Neural cell (in vitro differentiated cells): ENCODE data around the gene DOCK2. TPM values are rescaled to one million over a fixed set of nuclear protein-coding genes. Genes with fewer than 3 reads are reported as not detected.

Experiments used
- H2AFZ ChIP-seq: fragments of 200-600, 300-800 bp; sonication (generic), shearing (Covaris generic); 2 replicates; pipeline ENCODE4 v1.6.0; 2014; ENCODE audit warnings: low read depth, mild to moderate bottlenecking, antibody characterized with exemption, low read length, moderate library complexity
- H3F3A ChIP-seq: fragments of 200-600 bp; shearing (Covaris generic); 2 replicates; pipeline ENCODE4 v1.6.1; 2016; ENCODE audit warnings: mild to moderate bottlenecking, moderate library complexity, mixed read lengths, antibody characterized with exemption, low read length; ENCODE audit not compliant: insufficient read depth, poor library complexity, severe bottlenecking
- H3K27ac ChIP-seq: fragments of 200-600, 300-800 bp; sonication (generic), shearing (Covaris generic); 2 replicates; pipeline ENCODE4 v1.5.1; 2014; ENCODE audit warnings: mild to moderate bottlenecking, low read length, moderate library complexity
- H3K27me3 ChIP-seq: fragments of 300-800, 200-600 bp; sonication (generic), shearing (Covaris generic); 2 replicates; pipeline ENCODE4 v1.6.0; 2014; ENCODE audit warnings: mild to moderate bottlenecking, low read depth, low read length, moderate library complexity; ENCODE audit not compliant: insufficient read depth
- H3K36me3 ChIP-seq: fragments of 300-800, 200-600 bp; sonication (generic), shearing (Covaris generic); 2 replicates; pipeline ENCODE4 v1.5.1; 2014; ENCODE audit warnings: mild to moderate bottlenecking, antibody characterized with exemption, low read length, moderate library complexity; ENCODE audit not compliant: insufficient read depth
- H3K4me2 ChIP-seq: fragments of 300-800, 200-600 bp; sonication (generic), shearing (Covaris generic); 2 replicates; pipeline ENCODE4 v1.6.0; 2014; ENCODE audit warnings: mild to moderate bottlenecking, low read length
- H3K4me3 ChIP-seq: fragments of 300-800, 200-600 bp; sonication (generic), shearing (Covaris generic); 2 replicates; pipeline ENCODE4 v1.5.1; 2014; ENCODE audit warnings: mild to moderate bottlenecking, low read length, moderate library complexity
- H3K79me2 ChIP-seq: fragments of 200-600 bp; shearing (Covaris generic); replicated peaks from 2 replicates; pipeline ENCODE4 v1.6.0; 2014; ENCODE audit warnings: mild to moderate bottlenecking, low read length, moderate library complexity; ENCODE audit not compliant: insufficient read depth
- H3K9ac ChIP-seq: fragments of 300-800, 200-600 bp; sonication (generic), shearing (Covaris generic); 2 replicates; pipeline ENCODE4 v1.6.1; 2016; ENCODE audit warnings: mild to moderate bottlenecking, low read length, mixed read lengths
- H3K9me2 ChIP-seq: fragments of 200-600 bp; shearing (Covaris generic); 2 replicates; pipeline ENCODE4 v1.6.1; 2016; ENCODE audit warnings: mild to moderate bottlenecking, low read length, mixed read lengths; ENCODE audit not compliant: insufficient read depth
- H3K9me3 ChIP-seq: fragments of 200-600, 300-800 bp; sonication (generic), shearing (Covaris generic); 2 replicates; pipeline ENCODE4 v1.6.1; 2016; ENCODE audit warnings: mild to moderate bottlenecking, mixed run types, low read length, moderate library complexity, mixed read lengths
- H4K20me1 ChIP-seq: fragments of 200-600 bp; shearing (Covaris generic); 2 replicates; pipeline ENCODE4 v1.6.1; 2016; ENCODE audit warnings: mild to moderate bottlenecking, mixed run types; ENCODE audit not compliant: insufficient read depth
- EP300 ChIP-seq: fragments of 450-650 bp; conservative IDR thresholded peaks from 2 replicates; pipeline ENCODE4 v1.6.1; 2014; ENCODE audit warnings: antibody characterized with exemption, mild to moderate bottlenecking, moderate library complexity; ENCODE audit not compliant: poor library complexity, severe bottlenecking
- EZH2 ChIP-seq: fragments of 200-600, 300-800 bp; shearing (Covaris generic), sonication (generic); IDR thresholded peaks from 2 replicates; pipeline ENCODE4 v1.6.1; 2014; ENCODE audit warnings: antibody characterized with exemption, low read length, borderline replicate concordance, mild to moderate bottlenecking; ENCODE audit not compliant: insufficient read depth, poor library complexity, severe bottlenecking
- MXI1 ChIP-seq: fragments of 450-650 bp; conservative IDR thresholded peaks from 2 replicates; pipeline ENCODE4 v1.6.1; 2014; ENCODE audit warnings: antibody characterized with exemption, mild to moderate bottlenecking; ENCODE audit not compliant: poor library complexity, severe bottlenecking
- POLR2AphosphoS5 ChIP-seq: IDR thresholded peaks from 2 replicates; pipeline ENCODE4 v1.6.1; 2012
- RAD21 ChIP-seq: fragments of 450-650 bp; conservative IDR thresholded peaks from 2 replicates; pipeline ENCODE4 v1.6.1; 2014; ENCODE audit warnings: antibody characterized with exemption, mild to moderate bottlenecking, moderate library complexity
- SMC3 ChIP-seq: fragments of 450-650 bp; conservative IDR thresholded peaks from 2 replicates; pipeline ENCODE4 v1.6.1; 2014; ENCODE audit warnings: antibody characterized with exemption, mild to moderate bottlenecking, moderate library complexity; ENCODE audit not compliant: poor library complexity
- TAF1 ChIP-seq: IDR thresholded peaks from 2 replicates; pipeline ENCODE4 v1.6.1; 2012; ENCODE audit warnings: low read depth
- polyA plus RNA-seq: library from polyadenylated mRNA; depleted of rRNA; stranded (reverse); fragments of >200 nt; gene quantifications from 2 replicates; pipeline ENCODE4 v1.2.3, GENCODE V29; 2014
- TF ChIP-seq, protein P1 (sequence below): IDR thresholded peaks from 2 replicates; pipeline ENCODE4 v1.6.1; 2012; ENCODE audit warnings: borderline replicate concordance
- TF ChIP-seq, protein P2 (sequence below): fragments of 450-650 bp; IDR thresholded peaks from 2 replicates; pipeline ENCODE4 v1.5.1; 2014; ENCODE audit warnings: antibody characterized with exemption, mild to moderate bottlenecking, moderate library complexity; ENCODE audit not compliant: poor library complexity, severe bottlenecking

Gene DOCK2
- polyA plus RNA-seq, 1 donor from 2014 or later = 0.15 TPM

DNA sequence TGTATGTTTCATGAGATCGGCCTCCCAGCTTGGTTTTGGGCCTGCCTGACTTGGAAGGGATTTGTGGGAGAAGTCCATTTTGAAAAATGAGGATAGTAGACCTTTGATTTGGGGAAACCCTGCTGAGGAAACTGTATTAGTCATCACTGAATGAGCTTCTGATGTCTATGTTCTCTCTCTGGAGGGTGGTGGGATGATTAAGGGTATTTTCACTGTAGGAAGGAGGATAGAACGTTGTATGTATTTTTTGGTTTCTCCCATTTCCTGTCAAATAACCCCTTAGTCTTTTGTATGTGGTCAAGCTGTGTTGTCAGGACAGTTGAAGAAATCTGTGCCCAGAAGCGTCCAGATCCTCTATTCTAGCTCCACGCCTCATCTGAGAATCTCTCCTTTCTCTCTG lies 191.3 kb downstream of the DOCK2 start:
- Histone ChIP-seq H3F3A (no peaks in the 10 kb centered on the region), H3K9me2 (no peaks in the 10 kb centered on the region), H2AFZ (no peak overlapping the region), H3K27me3 (no peaks in the 10 kb centered on the region), H4K20me1 (no peaks in the 10 kb centered on the region), H3K27ac (no peak overlapping the region), H3K36me3 (no peaks in the 10 kb centered on the region), H3K9me3 (no peaks in the 10 kb centered on the region), H3K4me3 (no peak overlapping the region), H3K79me2 (no peaks in the 10 kb centered on the region), H3K4me2 (no peak overlapping the region), H3K9ac (no peak overlapping the region)
- TF ChIP-seq, protein P1, sequence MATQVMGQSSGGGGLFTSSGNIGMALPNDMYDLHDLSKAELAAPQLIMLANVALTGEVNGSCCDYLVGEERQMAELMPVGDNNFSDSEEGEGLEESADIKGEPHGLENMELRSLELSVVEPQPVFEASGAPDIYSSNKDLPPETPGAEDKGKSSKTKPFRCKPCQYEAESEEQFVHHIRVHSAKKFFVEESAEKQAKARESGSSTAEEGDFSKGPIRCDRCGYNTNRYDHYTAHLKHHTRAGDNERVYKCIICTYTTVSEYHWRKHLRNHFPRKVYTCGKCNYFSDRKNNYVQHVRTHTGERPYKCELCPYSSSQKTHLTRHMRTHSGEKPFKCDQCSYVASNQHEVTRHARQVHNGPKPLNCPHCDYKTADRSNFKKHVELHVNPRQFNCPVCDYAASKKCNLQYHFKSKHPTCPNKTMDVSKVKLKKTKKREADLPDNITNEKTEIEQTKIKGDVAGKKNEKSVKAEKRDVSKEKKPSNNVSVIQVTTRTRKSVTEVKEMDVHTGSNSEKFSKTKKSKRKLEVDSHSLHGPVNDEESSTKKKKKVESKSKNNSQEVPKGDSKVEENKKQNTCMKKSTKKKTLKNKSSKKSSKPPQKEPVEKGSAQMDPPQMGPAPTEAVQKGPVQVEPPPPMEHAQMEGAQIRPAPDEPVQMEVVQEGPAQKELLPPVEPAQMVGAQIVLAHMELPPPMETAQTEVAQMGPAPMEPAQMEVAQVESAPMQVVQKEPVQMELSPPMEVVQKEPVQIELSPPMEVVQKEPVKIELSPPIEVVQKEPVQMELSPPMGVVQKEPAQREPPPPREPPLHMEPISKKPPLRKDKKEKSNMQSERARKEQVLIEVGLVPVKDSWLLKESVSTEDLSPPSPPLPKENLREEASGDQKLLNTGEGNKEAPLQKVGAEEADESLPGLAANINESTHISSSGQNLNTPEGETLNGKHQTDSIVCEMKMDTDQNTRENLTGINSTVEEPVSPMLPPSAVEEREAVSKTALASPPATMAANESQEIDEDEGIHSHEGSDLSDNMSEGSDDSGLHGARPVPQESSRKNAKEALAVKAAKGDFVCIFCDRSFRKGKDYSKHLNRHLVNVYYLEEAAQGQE = no peak
- no peak for TF ChIP-seq EP300
- no peak for TF ChIP-seq MXI1
- no peak for TF ChIP-seq RAD21
- TF ChIP-seq SMC3 = no peak
- TF ChIP-seq EZH2 = no peak
- TF ChIP-seq, protein P2, sequence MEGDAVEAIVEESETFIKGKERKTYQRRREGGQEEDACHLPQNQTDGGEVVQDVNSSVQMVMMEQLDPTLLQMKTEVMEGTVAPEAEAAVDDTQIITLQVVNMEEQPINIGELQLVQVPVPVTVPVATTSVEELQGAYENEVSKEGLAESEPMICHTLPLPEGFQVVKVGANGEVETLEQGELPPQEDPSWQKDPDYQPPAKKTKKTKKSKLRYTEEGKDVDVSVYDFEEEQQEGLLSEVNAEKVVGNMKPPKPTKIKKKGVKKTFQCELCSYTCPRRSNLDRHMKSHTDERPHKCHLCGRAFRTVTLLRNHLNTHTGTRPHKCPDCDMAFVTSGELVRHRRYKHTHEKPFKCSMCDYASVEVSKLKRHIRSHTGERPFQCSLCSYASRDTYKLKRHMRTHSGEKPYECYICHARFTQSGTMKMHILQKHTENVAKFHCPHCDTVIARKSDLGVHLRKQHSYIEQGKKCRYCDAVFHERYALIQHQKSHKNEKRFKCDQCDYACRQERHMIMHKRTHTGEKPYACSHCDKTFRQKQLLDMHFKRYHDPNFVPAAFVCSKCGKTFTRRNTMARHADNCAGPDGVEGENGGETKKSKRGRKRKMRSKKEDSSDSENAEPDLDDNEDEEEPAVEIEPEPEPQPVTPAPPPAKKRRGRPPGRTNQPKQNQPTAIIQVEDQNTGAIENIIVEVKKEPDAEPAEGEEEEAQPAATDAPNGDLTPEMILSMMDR = no peak

DNA sequence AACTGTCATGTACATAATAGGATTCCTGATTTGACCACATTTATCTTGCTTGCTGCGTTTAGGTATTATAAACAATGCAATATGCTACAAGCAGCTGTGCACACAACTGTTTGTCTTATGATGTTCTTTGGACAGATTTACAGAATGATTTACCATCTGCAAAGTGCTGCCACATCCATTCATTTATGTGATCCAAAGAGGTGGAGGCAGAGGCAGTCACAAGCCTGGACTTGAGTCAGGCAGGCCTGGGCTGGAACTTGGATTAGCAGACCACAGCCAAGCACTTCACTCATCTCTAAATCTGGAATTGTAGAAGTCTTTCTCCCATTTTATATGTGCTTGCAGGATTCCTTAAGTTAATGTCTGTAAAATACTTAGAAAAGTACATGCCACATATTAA lies 194.3 kb downstream of the DOCK2 start:
- TF ChIP-seq SMC3 (no peak), TAF1 (no peak), MXI1 (no peak), EP300 (no peak), EZH2 (no peak)
- Histone ChIP-seq H3F3A (no peaks in the 10 kb centered on the region), H3K4me2 (no peak overlapping the region), H3K36me3 (no peaks in the 10 kb centered on the region), H3K9me2 (no peaks in the 10 kb centered on the region), H3K9me3 (no peaks in the 10 kb centered on the region), H4K20me1 (no peaks in the 10 kb centered on the region), H3K27me3 (no peaks in the 10 kb centered on the region), H3K27ac (no peak overlapping the region), H3K4me3 (no peak overlapping the region), H3K79me2 (no peaks in the 10 kb centered on the region), H2AFZ (no peak overlapping the region), H3K9ac (no peak overlapping the region)

DNA sequence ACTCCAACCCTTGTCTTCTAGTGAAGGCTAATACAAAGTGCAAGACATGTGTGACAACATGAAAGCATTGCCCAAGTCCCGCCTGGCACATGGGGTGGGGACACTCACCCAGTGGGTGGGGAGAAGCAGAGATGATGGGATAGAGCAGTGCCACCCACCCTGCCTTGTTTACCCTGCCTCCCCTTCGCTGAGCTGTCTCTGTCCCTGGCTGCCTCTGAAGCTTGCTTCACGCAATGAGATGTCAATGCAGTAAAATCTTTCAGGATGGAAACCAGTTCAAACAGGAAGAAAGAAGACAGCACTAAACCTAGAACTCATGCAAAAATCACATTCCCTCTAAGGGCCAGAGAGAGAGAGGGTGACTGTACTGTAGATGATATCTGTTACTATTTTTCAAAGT lies 195.2 kb downstream of the DOCK2 start:
- TF ChIP-seq SMC3 (no peak), EZH2 (no peak), RAD21 (no peak), MXI1 (no peak), POLR2AphosphoS5 (no peak), TAF1 (no peak), EP300 (no peak)
- TF ChIP-seq, protein P1 = no peak
- TF ChIP-seq, protein P2 = no peak
- H4K20me1 ChIP-seq = no peaks in the 10 kb centered on the region
- no peaks in the 10 kb centered on the region for H3K36me3 ChIP-seq
- H3K27ac ChIP-seq = no peak overlapping the region
- H3K27me3 ChIP-seq = no peaks in the 10 kb centered on the region
- H3K9me2 ChIP-seq = no peaks in the 10 kb centered on the region
- no peak overlapping the region for H3K9ac ChIP-seq
- H3K4me3 ChIP-seq = no peak overlapping the region
- H2AFZ ChIP-seq = no peak overlapping the region
- H3K4me2 ChIP-seq = no peak overlapping the region
- H3K79me2 ChIP-seq = no peaks in the 10 kb centered on the region
- H3K9me3 ChIP-seq = no peaks in the 10 kb centered on the region
- no peaks in the 10 kb centered on the region for H3F3A ChIP-seq
